GM19023 (cell line): ENCODE measurements around the gene LDLRAD2.
"Not testable (repeated sequence)": the region's sequence is repeated elsewhere in the genome, so short reads cannot be mapped to it uniquely, and the experiment has no call there.

Experiments used
- ATAC-seq: cut with Tn5 transposase; IDR thresholded peaks from one replicate; pipeline ENCODE4 v1.9.1; 2021; ENCODE audit warnings: mild to moderate bottlenecking, moderate library complexity; ENCODE audit not compliant: unreplicated experiment

Gene LDLRAD2, protein sequence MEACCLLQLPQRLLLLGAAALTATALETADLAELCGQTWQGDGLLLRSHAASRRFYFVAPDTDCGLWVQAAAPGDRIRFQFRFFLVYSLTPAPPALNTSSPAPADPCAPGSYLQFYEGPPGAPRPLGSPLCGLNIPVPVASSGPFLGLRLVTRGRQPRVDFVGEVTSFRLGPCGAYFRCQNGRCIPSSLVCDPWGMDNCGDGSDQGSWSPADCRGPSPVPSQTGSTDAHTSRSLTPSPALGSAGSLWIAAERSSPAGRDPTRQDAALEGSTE

GRCh38 chr1:21811875-21812305 is at the start of gene LDLRAD2:
Gene LDLRAD2, plus strand, starts transcription at chr1:21812265. Its CDS starts 187 bp downstream, at chr1:21812452.
- ATAC-seq = no peak

GRCh38 chr1:21763236-21763635 is 48.8 kb upstream of the LDLRAD2 start:
- no peak for ATAC-seq

GRCh38 chr1:21763694-21764419 is 48.2 kb upstream of the LDLRAD2 start:
- ATAC-seq = no peak

DNA sequence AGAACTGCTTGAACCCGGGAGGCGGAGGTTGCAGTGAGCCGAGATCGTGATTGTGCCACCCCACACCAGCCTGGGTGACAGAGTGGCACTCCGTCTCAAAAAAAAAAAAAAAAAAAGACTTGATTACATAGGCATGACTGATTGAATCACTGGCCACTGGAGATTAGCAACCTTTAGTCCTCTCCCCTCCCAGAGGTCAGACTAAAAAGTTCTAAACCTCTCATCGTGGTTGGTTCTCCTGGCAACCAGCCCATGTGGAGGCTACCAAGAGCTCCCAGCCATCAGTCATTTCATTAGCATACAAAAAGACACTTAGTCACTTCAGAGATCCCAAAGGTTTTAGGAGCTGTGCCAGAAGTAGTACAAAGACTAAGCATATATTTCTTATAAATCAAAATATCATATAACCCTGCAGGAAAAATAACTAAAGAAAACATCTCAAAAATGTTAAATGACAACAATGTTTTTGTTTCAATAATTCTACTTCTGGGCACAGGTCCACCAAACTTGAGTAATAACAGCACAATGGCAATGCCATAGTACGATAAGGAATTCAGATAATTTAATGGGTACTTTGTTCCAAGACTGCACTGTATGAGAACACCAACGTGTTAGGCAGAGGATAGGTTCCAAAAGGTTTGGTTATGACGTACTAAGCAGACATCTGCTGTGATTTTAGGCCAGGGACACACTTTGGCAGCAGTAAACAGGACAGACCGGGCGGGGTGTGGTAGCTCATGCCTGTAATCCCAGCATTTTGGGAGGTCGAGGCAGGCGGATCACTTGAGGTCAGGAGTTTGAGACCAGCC is 47.2 kb upstream of the LDLRAD2 start:
- no peak for ATAC-seq

GRCh38 chr1:21766210-21766609 is 45.9 kb upstream of the LDLRAD2 start:
- ATAC-seq = no peak

- ATAC-seq = not testable (repeated sequence)
These were observed 45.0 kb upstream of the LDLRAD2 start for GRCh38 chr1:21767106-21767505.

GRCh38 chr1:21770201-21770600 is 41.9 kb upstream of the LDLRAD2 start:
- no peak for ATAC-seq

- ATAC-seq = not testable (repeated sequence)
These were observed 41.5 kb upstream of the LDLRAD2 start for GRCh38 chr1:21770602-21771001.

DNA sequence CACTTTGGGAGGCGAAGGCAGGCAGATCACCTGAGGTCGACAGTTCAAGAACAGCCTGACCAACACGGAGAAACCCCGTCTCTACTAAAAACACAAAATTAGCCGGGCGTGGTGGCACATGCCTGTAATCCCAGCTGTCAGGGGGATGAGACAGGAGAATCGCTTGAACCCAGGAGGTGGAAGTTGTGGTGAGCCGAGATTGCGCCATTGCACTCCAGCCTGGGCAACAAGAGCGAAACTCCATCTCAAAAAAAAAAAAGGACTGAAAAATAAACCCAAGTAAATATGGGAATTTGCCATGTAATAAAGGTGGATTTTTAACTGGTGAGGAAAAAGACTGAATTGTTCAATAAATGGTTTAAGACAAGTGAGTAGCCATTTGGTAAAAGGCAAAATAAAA is 40.4 kb upstream of the LDLRAD2 start:
- ATAC-seq = not testable (repeated sequence)

GRCh38 chr1:21773585-21773984 is 38.5 kb upstream of the LDLRAD2 start:
- no peak for ATAC-seq

DNA sequence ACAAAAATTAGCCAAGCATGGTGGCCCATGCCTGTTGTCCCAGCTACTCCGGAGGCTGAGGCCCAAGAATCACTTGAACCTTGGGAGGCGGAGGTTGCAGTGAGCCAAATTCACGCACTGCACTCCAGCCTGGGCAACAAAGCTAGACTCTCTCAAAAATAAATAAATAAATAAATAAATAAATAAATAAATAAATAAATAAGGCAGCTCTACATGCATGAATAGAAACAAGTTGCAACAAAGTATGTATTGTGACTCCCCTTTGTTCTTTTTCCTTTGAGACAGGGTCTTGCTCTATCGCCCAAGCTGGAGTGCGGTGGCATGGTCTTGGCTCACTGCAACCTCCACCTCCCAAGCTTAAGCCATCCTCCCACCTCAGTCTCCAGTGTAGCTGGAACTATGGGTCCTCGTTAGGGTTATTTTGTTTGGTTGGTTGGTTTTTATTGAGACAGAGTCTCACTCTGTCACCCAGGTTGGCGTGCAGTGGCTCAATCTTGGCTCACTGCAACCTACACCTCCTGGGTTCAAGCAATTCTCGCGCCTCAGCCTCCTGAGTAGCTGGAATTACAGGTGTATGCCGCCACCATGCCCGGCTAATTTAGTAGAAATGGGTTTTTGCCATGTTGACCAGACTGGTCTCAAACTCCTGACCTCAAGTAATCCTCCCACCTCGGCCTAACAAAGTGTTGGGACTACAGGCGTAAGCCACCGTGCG is 37.1 kb upstream of the LDLRAD2 start:
- ATAC-seq = no peak

- no peak for ATAC-seq
These were observed 36.5 kb upstream of the LDLRAD2 start for GRCh38 chr1:21775550-21775914.

- ATAC-seq = no peak
These were observed 36.0 kb upstream of the LDLRAD2 start for GRCh38 chr1:21775985-21776562.

DNA sequence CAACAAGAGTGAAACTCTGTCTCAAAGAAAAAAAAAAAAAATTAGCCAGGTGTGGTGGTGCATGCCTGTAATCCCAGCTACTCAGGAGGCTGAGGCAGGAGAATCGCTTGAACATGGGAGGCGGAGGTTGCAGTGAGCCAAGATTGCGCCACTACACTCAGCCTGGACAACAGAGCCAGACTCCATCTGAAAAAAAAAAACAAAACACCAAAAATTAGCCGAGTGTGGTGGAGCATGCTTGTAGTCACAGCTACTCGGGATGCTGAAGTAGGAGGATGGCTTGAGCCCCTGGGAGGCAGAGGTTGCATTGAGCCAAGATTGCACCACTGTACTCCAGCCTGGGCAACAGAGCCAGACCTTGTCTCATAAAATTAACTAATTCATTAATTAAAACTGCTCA is 35.1 kb upstream of the LDLRAD2 start:
- ATAC-seq = not testable (repeated sequence)

DNA sequence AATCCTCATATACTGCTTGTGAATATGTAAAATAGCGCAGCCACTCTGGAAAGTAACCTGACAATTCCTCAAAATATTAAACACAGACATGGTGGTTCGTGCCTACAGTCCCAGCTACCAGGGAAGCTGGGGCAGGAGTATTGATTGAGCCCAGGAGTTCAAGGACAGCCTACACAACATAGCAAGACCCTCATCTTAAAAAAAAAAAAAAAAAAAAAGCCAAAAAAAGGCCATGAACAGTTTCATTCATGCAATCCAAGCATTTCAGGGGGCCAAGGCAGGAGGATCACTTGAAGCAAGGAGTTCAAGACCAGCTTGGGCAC is 33.7 kb upstream of the LDLRAD2 start:
- ATAC-seq = no peak

DNA sequence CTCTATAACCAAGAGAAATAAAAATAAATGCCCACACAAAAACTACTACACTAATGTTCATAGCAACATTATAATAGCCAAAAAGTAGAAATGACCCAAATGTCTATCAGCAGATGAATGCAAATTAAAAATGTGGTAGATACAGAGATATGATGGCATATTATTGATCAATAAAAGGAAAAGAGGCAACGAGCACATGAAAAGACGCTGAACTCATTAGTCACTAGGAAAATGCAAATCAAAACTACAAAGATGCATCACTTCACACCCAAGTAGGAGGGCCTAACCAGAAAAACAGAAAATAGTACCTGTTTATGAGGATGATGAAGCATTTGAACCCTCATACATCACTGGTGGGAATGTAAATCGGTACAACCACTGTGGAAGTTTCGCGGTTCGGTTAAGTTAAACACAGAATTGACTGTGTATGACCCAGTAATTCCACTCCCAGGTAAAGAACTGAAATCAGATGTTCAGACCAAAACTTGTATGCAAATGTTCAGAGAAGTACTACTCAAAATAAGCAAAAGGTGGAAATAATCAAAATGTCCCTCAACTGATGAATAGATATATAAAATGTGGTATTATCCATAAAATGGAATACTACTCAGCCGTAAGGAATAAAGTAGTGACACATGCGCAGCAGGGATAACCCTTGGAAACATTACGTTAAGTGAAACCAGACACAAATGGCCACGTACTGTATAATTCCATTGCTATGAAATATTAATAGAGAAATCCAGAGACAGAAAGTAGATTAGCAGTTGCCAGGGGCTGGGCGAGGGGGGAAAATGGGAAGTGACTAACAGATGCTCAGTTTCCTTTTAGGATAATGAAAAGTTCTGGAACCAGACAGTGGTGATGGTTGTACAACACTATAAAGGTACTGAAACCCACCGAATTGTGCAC is 32.2 kb upstream of the LDLRAD2 start:
- peak; percentile 30 for ATAC-seq

DNA sequence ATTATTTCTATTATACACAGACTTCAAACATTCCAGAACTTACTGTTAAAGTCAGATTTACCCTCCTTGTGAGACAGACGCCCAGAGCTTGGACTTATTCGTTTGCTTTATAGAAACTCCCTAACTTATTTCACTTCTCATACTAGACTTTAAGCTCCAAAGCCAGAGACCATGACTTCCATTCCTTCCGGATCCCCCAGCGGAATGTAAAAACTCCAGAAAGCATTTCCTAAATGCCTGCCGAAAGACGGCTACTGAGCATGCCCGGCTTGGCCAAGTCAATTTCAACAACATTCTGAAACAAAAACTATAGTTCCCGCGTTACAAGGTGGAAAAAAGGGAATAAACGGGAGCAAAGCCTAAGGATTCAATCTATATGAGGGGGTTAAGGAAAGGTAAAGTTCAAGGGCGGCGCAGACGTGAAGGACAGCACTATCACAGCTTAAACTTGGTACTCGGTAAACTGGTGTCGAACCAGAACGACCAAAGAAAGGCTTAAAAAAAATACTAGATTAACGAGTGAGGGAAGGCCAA is 30.2 kb upstream of the LDLRAD2 start:
- ATAC-seq = no peak

GRCh38 chr1:21782349-21782867 is 29.7 kb upstream of the LDLRAD2 start:
- peak; percentile 19 for ATAC-seq
